Activated CD8-positive, alpha-beta memory T cell treated with anti-CD3 and anti-CD28 coated beads, Interleukin-2, amount 50 U/mL, for 24 hours (primary cell): ENCODE measurements around the gene SYCP3.

Experiments
- DNase-seq: peaks from one replicate; pipeline ENCODE4 v3.0.0-alpha.2; 2020; ENCODE audit errors: extremely low read depth

The SYCP3 gene

DNA sequence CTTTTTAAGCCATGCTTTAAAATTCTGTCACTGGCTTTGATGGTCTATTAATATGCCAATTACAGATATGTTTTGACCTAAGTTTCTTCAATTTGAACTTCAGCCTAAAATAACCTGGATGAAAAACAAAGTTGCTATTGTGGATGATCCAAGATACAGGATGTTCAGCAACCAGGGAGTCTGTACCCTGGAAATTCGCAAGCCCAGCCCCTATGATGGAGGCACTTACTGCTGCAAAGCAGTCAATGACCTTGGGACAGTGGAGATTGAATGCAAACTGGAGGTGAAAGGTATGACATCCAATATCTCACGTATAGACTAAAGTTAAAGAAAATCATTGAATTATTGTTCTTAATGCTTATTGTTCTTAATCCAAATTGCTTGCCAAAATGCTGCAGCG lies 59.0 kb downstream of the SYCP3 start:
- DNase-seq, result no peak
